NT2/D1 (cell line): Measurements from ENCODE around the gene NKX2-1.

Experiments
- SUZ12 ChIP-seq: IDR thresholded peaks from 2 replicates; pipeline ENCODE4 v1.6.1; 2011; ENCODE audit not compliant: insufficient read length, insufficient read depth; ENCODE audit errors: extremely low read depth
- ZNF274 ChIP-seq: IDR thresholded peaks from 2 replicates; pipeline ENCODE4 v1.6.1; 2011; ENCODE audit warnings: mild to moderate bottlenecking, low read depth, low read length

- TF ChIP-seq ZNF274, result no peak
- no peak for TF ChIP-seq SUZ12
Observed at GRCh38 chr14:36498938-36499337, 21.1 kb downstream of the NKX2-1 start.
